Measurements from ENCODE around the gene DHCR24.
"Not testable (repeated sequence)": the region's sequence is repeated elsewhere in the genome, so short reads cannot be mapped to it uniquely, and the experiment has no call there.

The DHCR24 gene

DNA sequence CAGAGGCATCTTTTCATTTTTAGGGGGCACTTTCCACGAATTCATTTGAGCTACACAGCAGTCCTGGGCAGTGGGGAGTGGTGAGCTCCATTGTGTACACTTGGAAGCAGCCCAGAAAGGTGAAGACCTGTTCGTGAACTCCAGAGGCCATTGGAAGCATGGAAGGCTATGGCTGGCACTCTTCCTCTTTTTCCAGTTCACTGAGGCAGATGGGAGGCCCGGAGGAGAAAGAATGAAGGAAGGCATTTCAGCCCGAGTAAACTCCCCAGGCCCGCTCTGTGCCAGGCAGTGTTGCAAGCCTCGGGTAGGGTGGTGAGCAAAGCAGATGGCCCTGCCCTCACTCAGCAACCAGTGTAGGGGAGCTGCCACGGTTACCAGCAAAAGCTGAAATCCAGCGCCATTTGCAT is 673 bp upstream of the DHCR24 start:
- DNase-seq (ENCODE audit: low read depth in 2 of 2): no peak

DNA sequence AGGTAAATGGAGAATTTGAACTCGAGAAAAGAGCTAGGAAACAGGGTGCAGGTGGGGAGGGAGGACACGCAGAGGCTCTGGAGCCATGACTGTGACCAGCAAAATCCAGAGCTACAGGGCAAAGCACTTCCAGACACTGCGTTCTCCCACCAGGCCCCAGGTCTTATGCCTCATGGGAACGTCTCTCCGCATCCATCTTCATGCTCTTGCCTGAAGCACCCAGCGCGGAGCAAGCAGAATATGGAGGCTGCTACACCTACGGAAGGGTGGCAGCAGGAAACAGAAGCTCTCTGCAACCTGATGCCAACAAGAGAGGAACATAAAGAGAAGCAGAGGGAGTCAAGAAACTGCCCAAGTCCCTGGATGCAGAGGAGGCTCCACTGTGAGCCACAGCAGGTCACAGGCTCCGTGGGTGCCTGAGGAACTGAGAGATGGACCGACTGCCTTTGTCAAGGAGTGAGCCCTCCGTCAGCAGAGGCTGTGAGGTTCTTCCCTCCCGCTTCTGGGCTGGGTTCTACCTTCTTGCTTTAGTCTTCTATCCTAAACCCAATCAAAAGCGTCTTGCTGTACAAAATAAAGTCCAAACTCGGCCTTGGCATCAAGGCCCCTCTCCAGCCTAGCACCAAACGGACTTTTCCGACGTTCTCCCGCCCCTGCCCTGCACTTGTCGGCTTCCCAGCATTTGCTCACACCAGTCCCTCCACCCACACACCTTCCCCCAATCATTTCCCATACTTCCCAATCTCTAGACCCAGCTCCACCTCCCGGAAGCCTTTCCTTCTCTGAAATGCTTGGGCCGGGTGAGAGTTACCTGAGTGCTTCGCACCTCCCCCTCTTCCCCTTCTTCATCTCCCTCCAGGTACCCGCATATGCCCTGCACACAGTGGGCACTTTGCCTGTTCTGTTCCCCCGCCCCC is 930 bp downstream of the DHCR24 start:
- no peak for DNase-seq (ENCODE audit: low read depth in 2 of 2)

DNA sequence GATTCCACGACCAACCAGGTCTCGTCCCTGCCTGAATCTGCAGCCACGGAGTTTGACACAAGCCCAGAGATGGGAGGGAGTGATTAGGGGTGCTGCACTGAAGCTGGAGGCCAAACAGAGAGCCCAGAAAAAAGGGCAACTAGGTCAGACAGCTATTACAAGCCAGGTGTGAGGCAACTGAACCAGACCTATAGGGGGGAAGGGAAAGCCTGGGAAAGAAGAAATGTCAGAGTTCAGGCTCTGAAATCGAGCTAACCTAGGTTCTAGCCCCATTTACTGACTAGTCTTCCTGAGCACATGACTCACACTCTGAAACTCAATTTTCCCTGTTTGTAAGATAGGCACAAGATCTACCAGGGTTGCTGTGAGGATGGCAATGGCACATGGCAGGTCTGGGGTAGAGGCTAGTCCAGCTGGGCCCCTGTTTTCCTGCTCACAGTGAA is 1.7 kb downstream of the DHCR24 start:
- DNase-seq (ENCODE audit: low read depth in 2 of 2): no peak

DNA sequence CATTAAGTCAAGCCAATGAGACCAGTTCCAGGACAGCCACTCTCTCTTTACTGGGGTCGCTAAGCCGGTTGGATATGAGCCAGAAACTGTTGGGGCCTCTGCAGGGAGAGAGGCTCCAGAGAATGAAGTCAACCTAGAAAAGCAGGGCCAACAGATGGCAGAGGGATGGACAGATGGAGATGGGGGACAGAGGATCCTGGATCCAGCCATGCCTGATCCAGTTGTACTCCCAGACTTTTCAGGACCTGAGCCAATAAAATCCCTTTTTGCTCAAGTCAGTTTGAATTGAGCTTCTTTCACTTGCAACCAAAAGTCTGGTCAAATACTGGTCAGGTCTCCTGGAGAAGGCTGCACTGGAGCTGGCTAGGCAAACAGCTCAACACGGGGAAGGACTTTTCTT is 2.2 kb downstream of the DHCR24 start:
- no peak for DNase-seq (ENCODE audit: low read depth in 2 of 2)

GRCh38 chr1:54884135-54884586 is 2.8 kb downstream of the DHCR24 start:
- no peak for DNase-seq (ENCODE audit: low read depth in 2 of 2)

- DNase-seq (ENCODE audit: low read depth in 2 of 2): no peak
Measured at GRCh38 chr1:54883349-54884102, 3.5 kb downstream of the DHCR24 start.

- DNase-seq (ENCODE audit: low read depth in 2 of 2): no peak
Measured at GRCh38 chr1:54882519-54882918, 4.5 kb downstream of the DHCR24 start.

DNA sequence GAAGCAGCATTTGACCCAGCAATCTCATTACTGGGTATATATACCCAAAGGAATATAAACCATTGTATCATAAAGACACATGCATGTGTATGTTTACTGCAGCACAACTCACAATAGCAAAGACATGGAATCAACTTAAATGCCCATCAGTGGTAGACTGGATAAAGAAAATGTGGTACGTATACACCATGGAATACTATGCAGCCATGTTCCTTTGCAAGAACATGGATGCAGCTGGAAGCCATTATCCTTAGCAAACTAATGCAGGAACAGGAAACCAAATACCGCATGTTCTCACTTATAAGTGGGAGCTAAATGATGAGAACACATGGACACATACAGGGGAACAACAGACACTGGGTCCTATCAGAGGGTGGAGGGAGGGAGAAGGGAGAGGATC is 5.4 kb downstream of the DHCR24 start:
- not testable (repeated sequence) for DNase-seq (ENCODE audit: low read depth in 2 of 2)

DNA sequence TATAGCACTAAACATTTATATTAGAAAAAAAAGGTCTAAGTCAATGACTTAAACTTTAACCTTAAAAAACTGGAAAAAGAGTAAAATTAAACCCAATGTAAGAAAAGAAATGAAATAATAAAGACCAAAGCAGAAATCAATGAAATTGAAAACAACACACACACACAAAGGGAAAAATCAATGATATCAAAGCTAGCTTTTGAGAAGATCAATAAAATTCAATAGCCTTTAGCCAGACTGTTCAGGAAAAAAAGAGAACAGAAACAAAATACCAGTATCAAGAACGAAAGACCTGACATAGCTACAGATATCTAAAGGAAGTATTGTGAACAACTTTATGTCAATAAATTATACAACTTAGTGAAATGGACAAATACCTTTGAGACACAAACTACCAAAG is 7.1 kb downstream of the DHCR24 start:
- DNase-seq (ENCODE audit: low read depth in 2 of 2): no peak

DNA sequence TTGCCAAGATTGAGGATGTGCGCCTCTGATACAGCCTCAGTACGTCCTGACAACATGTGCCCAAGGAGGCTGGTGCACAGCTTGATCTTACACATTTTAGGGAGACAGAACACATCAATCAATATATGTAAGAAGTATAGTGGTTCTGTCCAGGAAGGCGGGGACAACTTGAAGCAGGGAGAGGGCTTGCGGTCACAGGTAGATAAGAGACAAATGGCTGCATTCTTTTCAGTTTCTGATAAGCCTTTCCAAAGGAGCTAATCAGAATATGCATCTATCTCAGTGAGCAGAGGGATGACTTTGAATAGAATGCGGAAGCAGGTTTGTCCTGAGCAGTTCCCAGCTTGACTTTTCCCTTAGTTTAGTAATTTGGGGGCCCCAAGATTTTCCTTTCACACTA is 10.2 kb downstream of the DHCR24 start:
- no peak for DNase-seq (ENCODE audit: low read depth in 2 of 2)

DNA sequence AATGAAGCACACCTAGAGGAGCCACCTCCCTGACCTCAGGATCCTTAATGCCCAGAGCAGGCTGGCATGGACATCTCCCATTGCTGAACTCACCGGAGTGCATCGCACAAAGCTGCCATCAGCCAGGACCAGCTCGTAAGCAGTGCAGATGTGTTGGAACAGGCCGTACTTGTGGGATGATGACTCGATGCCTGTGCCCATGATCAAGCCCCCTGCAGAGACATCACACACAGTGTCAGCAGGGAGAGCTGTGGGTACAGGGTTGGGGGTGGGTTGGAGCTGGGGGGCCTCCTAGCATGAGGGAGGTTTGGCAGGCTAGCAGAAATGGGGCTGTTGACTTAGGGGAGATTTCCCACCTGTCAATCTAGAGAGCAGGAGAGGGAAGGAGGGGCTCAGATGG is 12.0 kb downstream of the DHCR24 start:
- no peak for DNase-seq (ENCODE audit: low read depth in 2 of 2)

- DNase-seq (ENCODE audit: low read depth in 2 of 2): no peak
Measured at GRCh38 chr1:54874079-54874830, 12.7 kb downstream of the DHCR24 start.

DNA sequence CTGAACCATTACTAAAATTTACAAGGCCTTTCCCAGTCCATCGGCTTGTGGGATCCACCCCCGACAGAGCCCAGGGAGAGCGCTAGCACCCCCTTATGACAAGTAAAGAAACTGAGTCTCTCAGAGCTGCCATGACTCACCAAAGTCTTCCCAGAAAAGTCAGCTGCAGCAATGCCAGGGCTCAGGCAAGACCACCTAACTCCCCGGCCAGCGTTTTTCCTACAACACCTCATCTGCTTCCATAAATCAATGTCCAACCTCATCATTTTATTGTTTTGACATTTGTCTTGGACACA is 15.0 kb downstream of the DHCR24 start:
- no peak for DNase-seq (ENCODE audit: low read depth in 2 of 2)

GRCh38 chr1:54871275-54872035 is 15.5 kb downstream of the DHCR24 start:
- DNase-seq (ENCODE audit: low read depth in 2 of 2): no peak

DNA sequence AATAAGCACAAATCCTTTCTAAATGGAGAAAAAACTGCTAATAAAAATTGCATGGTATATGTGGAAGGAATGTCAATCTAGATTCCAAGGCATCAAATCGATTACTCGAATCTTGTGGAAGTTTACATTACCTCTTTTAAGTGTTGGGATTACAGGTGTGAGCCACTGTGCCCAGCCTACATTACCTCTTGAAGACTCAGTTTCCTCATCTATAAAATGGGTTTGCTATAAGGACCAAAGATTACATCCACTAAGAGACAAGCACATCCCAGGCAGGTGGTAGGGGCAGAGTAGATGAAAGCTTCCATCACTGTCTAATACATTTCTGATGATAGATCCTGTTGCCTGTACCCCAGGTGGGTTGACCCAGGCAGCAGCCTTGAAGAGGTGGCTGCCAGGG is 16.1 kb downstream of the DHCR24 start:
- no peak for DNase-seq (ENCODE audit: low read depth in 2 of 2)

GRCh38 chr1:54869173-54869851 is 17.7 kb downstream of the DHCR24 start:
- DNase-seq (ENCODE audit: low read depth in 2 of 2): no peak

DNA sequence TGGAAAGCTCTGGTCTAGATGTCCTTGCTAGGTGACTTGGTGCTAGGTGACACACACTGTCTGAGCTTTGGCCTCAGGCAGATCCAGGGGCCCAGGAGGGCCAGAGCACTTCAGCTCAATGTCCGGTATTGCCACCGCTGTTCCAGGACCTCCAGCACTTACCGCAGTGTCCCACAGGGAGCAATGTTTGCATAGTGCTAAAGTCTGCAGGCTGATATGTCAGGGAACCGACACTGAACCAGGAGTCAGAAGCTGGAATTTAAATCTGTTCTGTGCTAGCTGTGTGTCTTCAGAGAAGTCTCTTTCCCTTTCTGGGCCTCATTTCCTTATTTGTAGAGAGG is 19.3 kb downstream of the DHCR24 start:
- no peak for DNase-seq (ENCODE audit: low read depth in 2 of 2)

- no peak for DNase-seq (ENCODE audit: low read depth in 2 of 2)
Measured at GRCh38 chr1:54866801-54867716, 19.9 kb downstream of the DHCR24 start.

- DNase-seq (ENCODE audit: low read depth in 2 of 2): no peak
Measured at GRCh38 chr1:54865238-54866073, 21.5 kb downstream of the DHCR24 start.
